ENCODE results near the gene SND1.

DNA sequence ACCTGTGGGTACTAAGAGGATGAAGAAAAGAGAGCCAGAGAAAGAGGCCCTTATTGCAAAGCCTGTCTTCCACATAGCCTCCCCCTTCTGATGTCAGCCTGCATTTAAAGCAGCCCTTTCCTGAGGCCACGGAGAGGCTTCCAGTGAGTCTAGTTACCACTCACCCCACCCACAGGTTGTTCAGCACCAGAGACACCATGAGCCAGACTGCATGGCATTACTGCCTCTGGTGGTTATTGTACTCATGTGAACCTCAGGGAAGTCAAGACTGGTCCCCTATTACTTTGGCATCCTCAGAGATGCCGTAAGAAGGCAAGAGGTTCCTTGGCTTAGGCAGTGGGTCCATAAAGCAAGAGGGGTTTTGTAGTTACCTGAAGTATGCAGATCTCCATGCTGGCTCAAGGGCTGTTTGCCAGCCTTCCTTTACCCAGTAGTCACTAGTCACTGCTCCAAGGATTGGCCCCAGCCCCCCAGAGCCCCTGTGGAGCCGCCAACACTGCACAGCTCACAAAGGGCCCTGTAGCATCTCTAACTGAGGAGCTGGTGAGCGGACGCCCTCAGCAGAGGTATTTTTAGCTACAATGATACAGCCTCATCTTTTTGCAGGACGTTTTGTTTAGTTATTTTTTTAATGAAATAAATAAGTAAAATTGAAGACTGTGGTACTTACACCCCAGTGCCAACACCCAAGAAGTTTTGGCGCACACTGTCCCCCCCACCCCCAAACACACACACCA is 358.6 kb downstream of the SND1 start:
- TF ChIP-seq, protein P1, sequence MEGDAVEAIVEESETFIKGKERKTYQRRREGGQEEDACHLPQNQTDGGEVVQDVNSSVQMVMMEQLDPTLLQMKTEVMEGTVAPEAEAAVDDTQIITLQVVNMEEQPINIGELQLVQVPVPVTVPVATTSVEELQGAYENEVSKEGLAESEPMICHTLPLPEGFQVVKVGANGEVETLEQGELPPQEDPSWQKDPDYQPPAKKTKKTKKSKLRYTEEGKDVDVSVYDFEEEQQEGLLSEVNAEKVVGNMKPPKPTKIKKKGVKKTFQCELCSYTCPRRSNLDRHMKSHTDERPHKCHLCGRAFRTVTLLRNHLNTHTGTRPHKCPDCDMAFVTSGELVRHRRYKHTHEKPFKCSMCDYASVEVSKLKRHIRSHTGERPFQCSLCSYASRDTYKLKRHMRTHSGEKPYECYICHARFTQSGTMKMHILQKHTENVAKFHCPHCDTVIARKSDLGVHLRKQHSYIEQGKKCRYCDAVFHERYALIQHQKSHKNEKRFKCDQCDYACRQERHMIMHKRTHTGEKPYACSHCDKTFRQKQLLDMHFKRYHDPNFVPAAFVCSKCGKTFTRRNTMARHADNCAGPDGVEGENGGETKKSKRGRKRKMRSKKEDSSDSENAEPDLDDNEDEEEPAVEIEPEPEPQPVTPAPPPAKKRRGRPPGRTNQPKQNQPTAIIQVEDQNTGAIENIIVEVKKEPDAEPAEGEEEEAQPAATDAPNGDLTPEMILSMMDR (IDR thresholded peaks at IDR 0.05; ENCODE audit: extremely low read depth in 1 of 2, insufficient read depth in 1 of 2, low read depth in 1 of 2, low read length in 2 of 2): no peak
- TF ChIP-seq EZH2 (IDR thresholded peaks at IDR 0.05; ENCODE audit: borderline replicate concordance, low read depth, low read length, severe bottlenecking): no peak
- no peak for TF ChIP-seq POLR2AphosphoS5 (IDR thresholded peaks at IDR 0.05; ENCODE audit: insufficient read depth, low read depth, low read length)
- no peak for TF ChIP-seq GATA2 (IDR thresholded peaks at IDR 0.05; ENCODE audit: insufficient read depth, insufficient read length, low read depth, low read length)
- TF ChIP-seq POLR2A (IDR thresholded peaks at IDR 0.05; ENCODE audit: low read depth, low read length): no peak
- TF ChIP-seq, protein P2, sequence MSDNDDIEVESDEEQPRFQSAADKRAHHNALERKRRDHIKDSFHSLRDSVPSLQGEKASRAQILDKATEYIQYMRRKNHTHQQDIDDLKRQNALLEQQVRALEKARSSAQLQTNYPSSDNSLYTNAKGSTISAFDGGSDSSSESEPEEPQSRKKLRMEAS (IDR thresholded peaks at IDR 0.05; ENCODE audit: insufficient read depth, insufficient read length): no peak
- no peak for TF ChIP-seq JUN (IDR thresholded peaks at IDR 0.05; ENCODE audit: borderline replicate concordance, insufficient read depth, insufficient read length, low read depth)

Measured in endothelial cell of umbilical vein (primary cell).